ENCODE results near the gene OR51T1. TPM values are rescaled to one million over a fixed set of nuclear protein-coding genes. Genes with fewer than 3 reads are reported as not detected.

The OR51T1 gene
- polyA plus RNA-seq, 1 donor from 2014 or later: not detected

DNA sequence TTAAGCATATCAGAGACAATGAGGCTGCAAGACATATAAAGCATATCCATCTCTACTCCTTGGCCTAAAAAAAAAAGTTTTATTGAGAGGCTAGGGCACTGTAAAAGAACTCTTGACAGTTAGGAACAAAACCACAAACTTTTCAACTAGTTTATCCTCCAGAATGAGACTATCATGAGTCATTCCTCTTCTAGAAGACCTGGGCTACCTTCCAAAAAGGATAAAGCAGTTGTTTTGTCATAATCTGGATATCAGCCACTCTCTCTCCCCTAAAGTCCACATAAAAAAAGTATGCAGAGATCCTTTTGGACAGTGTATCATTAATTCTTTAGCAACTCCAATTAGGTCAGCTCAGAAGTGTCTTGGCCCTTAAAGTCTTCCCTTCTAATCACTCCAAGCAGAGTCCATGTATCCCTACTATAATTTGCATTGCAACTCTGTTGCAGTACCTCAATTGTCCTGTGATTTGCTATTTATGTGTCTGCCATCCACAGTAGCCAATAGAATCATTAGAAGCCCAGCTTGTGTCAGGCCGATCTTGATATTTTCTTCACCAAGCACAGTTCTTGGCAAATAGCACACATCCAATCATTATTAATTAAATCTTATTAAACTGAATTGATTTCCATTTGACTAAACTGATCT is 10.4 kb downstream of the OR51T1 start:
- H3K27me3 Mint-ChIP-seq: no peaks in the 10 kb centered on the region
- no peak overlapping the region for H3K4me3 Mint-ChIP-seq
- no peak overlapping the region for H3K27ac Mint-ChIP-seq
- no peaks in the 10 kb centered on the region for H3K4me1 Mint-ChIP-seq
- no peaks in the 10 kb centered on the region for H3K9me3 Mint-ChIP-seq
- H3K36me3 Mint-ChIP-seq: peaks cover 2% of the 10 kb centered on the region

DNA sequence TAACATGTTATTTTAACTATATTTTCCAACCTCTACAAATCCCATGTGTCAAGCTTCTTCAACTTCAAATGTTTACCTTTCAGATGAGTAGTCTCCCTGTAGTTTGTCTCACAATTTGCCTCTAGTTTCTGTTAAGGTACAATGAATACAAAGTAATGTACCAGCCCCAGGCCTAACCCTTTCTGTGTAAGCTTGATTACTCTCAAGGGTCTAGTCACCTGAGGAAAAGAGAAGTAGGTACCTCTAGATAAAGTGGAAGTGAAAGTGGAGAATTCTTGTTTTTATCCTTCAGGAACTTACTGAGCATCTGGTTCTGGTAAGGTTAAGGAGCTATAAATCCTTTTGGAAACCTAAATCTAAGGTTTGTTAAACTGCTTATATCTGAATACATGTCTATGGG is 21.8 kb downstream of the OR51T1 start, which contains the start of gene OR51A7:
TSS of gene OR51A7 (plus strand) at position 300 of the 400 bp plus-strand sequence. CDS start 3,587 bp downstream, outside the sequence.
- Mint-ChIP-seq H3K27ac (no peak within 1 kb of the TSS), H3K4me1 (peaks cover 4 to 6% (median 4%) of the 10 kb centered on the region in 3 donors), H3K4me3 (no peak within 1 kb of the TSS), H3K9me3 (peaks cover 0 to 4% (median 0%) of the 10 kb centered on the region in 3 donors), H3K36me3 (no peaks in the 10 kb centered on the region), H3K27me3 (no peaks in the 10 kb centered on the region)

DNA sequence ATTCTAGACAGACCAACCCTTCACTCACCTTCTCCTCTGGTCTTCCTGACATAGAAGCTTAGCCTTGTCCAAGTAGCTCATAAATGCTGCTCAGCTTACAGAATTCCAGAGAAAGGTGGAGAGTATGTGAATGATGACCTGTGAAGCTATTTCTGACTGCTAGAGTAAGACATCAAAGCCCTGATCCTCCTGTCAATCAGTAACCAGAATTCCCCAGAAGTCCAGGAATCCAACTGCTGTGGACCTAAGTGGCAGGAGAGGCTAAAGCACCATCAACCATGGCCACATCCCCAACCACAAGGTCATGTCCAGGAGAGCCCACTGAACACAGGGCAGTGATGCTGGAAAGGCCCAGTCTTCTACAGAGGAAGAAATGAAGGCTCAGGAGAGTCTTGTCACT is 34.9 kb downstream of the OR51T1 start:
- H3K27me3 Mint-ChIP-seq: no peaks in the 10 kb centered on the region
- no peaks in the 10 kb centered on the region for H3K4me1 Mint-ChIP-seq
- no peaks in the 10 kb centered on the region for H3K36me3 Mint-ChIP-seq
- H3K27ac Mint-ChIP-seq: no peak overlapping the region
- H3K9me3 Mint-ChIP-seq: no peaks in the 10 kb centered on the region
- no peak overlapping the region for H3K4me3 Mint-ChIP-seq

DNA sequence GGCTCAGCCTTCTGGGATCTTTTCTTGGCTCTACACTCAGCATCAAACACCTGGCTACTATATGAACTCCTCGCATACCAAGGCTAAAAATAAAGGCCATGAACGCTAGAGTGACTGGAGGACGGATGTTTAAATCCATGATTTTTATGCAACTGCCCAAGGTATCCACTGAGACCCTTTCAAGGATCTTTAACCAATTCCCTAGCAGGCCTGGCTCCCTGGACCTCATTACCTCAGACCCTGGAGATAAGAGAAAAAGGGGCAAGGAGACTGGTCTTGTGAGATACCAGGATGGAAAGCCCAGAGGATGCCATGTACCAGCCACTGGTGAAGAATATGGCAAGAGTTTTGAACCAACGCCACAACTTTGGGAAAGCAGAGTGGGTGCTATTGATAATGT is 37.5 kb downstream of the OR51T1 start, which contains the start of gene OR51G2:
TSS of gene OR51G2 (minus strand) at position 101 of the 400 bp plus-strand sequence. CDS start 3,687 bp downstream, outside the sequence.
- Mint-ChIP-seq H3K4me1 (no peaks in the 10 kb centered on the region), H3K36me3 (no peaks in the 10 kb centered on the region), H3K27ac (peak within 1 kb of the TSS in 1 of 3 donors; percentile 83), H3K4me3 (no peak within 1 kb of the TSS), H3K9me3 (no peaks in the 10 kb centered on the region), H3K27me3 (no peaks in the 10 kb centered on the region)

DNA sequence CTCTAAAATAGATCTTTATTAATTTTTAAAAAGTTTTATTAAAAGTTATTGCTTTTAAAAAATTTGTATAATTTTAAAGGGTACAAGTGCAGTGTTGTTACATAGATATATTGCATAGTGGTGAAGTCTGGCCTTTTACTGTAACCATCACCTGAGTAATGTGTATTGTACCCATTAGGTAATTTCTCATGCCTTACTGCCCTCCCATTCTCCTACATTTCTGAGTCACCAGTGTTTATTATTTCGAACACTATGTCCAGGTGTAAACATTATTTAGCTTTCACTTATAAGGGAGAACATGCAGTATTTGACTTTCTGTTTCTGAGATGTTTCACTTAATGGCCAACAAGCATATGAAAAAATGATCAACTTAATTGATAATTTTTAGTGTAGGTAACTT is 40.1 kb downstream of the OR51T1 start:
- Mint-ChIP-seq H3K27me3 (no peaks in the 10 kb centered on the region), H3K9me3 (peaks cover 0 to 3% (median 0%) of the 10 kb centered on the region in 3 donors), H3K4me1 (no peaks in the 10 kb centered on the region), H3K27ac (no peak overlapping the region), H3K4me3 (no peak overlapping the region), H3K36me3 (no peaks in the 10 kb centered on the region)

DNA sequence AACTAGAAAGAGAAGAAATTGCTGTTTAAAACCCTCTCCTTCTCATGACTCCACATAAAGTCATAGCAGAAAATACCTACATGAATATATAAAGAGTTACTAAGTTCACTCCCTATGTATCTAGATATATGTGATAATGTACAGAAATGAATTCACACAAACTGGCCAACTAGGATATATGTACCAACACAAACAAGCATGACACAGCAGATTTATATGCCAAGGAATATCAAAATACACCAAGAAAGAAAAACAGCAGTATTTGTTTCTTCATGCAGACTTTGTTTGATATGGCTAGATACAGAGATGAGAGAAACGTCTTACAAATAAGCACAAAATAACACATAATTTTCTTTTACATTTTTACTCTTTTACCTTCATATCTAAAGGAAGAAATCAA is 40.6 kb downstream of the OR51T1 start:
- no peaks in the 10 kb centered on the region for H3K36me3 Mint-ChIP-seq
- no peaks in the 10 kb centered on the region for H3K27me3 Mint-ChIP-seq
- H3K4me3 Mint-ChIP-seq: no peak overlapping the region
- no peak overlapping the region for H3K27ac Mint-ChIP-seq
- H3K4me1 Mint-ChIP-seq: no peaks in the 10 kb centered on the region
- H3K9me3 Mint-ChIP-seq: peaks cover 0 to 3% (median 0%) of the 10 kb centered on the region in 3 donors

DNA sequence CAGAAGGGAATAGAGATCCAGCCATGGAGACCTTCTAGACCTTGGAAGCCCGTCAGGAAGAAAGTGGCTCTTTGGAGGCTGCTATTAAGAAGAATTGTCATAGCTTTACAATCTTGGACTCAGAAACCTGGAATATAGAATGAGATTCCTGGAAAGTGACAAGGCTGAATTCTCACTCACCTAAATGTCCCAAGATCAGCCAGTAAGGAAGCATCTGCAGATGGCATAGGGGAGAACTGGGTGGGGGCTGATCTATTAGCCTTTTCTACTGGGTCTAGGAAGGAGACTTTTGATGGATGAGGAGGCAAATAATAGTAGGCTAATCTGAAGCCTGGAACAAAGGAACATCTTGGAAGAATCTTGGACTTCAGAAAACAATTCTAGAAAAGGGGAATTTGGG is 42.5 kb downstream of the OR51T1 start, which contains the start of gene OR51G1:
TSS of gene OR51G1 (minus strand) at position 101 of the 400 bp plus-strand sequence. CDS start at position 101, 0 bp downstream.
- H3K4me3 Mint-ChIP-seq: no peak within 1 kb of the TSS

DNA sequence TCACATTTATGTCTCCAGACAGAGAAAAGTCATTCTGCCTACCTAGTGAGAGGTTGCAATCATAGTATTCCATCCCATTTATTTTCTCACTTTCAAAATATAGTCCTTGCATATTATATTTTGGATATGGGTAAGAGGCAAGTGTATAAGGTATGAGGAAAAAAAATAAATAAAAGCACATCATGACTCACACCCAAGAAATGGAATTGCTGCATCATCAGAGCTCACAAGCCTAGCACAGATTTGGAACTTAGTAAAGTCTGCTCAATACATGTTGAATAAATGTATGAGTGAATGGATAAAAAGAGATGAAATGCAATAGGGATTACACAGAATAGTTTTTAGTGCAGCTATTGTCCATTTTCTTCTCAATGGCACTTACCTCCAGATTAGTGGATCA is 44.9 kb downstream of the OR51T1 start:
- Mint-ChIP-seq H3K27ac (no peak overlapping the region), H3K36me3 (no peaks in the 10 kb centered on the region), H3K4me1 (no peaks in the 10 kb centered on the region), H3K9me3 (peaks cover 0 to 3% (median 0%) of the 10 kb centered on the region in 3 donors), H3K4me3 (no peak overlapping the region), H3K27me3 (no peaks in the 10 kb centered on the region)

More for the DNA sequence above, 42.5 kb downstream of the OR51T1 start, which contains the start of gene OR51G1:
- peaks cover 0 to 3% (median 0%) of the 10 kb centered on the region in 3 donors for H3K9me3 Mint-ChIP-seq
- no peaks in the 10 kb centered on the region for H3K27me3 Mint-ChIP-seq
- H3K36me3 Mint-ChIP-seq: no peaks in the 10 kb centered on the region
- no peaks in the 10 kb centered on the region for H3K4me1 Mint-ChIP-seq
- no peak within 1 kb of the TSS for H3K27ac Mint-ChIP-seq

Other genes starting within 250 kb of the OR51T1 start
- gene OR51D1, start 244.4 kb upstream of the OR51T1 start, polyA plus RNA-seq: not detected
- not detected for gene OR51E1, start 237.9 kb upstream of the OR51T1 start, polyA plus RNA-seq
- not detected for gene OR51E2, start 184.0 kb upstream of the OR51T1 start, polyA plus RNA-seq
- gene MMP26, start 177.1 kb upstream of the OR51T1 start, polyA plus RNA-seq: not detected
- not detected for gene OR51F1, start 112.0 kb upstream of the OR51T1 start, polyA plus RNA-seq
- not detected for gene OR52R1, start 77.5 kb upstream of the OR51T1 start, polyA plus RNA-seq
- not detected for gene OR51F2, start 60.6 kb upstream of the OR51T1 start, polyA plus RNA-seq
- not detected for gene OR51S1, start 32.7 kb upstream of the OR51T1 start, polyA plus RNA-seq
- not detected for gene OR51A7, start 21.9 kb downstream of the OR51T1 start, polyA plus RNA-seq
- not detected for gene OR51G2, start 37.5 kb downstream of the OR51T1 start, polyA plus RNA-seq
- not detected for gene OR51G1, start 42.4 kb downstream of the OR51T1 start, polyA plus RNA-seq
- not detected for gene OR51A4, start 65.7 kb downstream of the OR51T1 start, polyA plus RNA-seq
- not detected for gene OR51A2, start 73.8 kb downstream of the OR51T1 start, polyA plus RNA-seq
- gene OR51L1, start 113.0 kb downstream of the OR51T1 start, polyA plus RNA-seq: not detected
- gene OR52J3, start 164.6 kb downstream of the OR51T1 start, polyA plus RNA-seq: not detected
- not detected for gene OR52E2, start 177.7 kb downstream of the OR51T1 start, polyA plus RNA-seq
- gene OR52E1, start 187.7 kb downstream of the OR51T1 start, polyA plus RNA-seq: not detected